Measurements from ENCODE around the gene ENTHD1.
"Not testable (repeated sequence)": the region's sequence is repeated elsewhere in the genome, so short reads cannot be mapped to it uniquely, and the experiment has no call there.

ENTHD1 gene

DNA sequence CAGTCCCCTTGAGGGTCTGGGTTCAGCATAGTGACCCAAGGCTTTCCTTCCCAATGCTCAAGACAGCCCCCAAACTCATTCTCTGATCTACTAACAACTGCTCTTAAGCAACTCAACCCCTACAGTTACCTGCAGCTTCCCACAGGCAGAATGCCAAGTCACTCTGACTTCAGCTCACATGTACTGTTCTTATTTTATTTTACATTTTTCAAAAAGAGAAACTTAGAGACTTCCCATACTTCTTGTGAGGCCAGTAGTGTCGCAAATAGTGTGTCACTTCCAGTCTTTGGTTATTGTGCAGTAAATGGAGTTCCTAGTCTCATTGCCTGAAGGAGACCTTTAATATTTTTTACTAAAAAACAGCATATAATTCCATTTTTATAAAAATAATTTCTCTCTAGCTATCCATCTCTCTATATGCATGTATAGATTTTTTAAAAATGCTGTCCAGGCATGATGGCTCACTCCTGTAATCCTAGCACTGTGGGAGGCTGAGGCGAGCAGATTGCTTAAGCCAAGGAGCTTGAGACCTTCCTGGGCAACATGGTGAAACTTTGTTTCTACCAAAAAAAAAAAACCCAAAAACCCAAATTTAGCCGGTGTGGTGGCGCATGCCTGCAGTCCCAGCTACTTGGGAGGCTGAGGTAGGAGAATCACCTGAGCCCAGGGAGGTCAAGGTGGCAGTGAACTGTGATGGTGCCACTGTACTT lies 41.8 kb downstream of the ENTHD1 start:
- no peak for DNase-seq (ENCODE audit: low read depth)

DNA sequence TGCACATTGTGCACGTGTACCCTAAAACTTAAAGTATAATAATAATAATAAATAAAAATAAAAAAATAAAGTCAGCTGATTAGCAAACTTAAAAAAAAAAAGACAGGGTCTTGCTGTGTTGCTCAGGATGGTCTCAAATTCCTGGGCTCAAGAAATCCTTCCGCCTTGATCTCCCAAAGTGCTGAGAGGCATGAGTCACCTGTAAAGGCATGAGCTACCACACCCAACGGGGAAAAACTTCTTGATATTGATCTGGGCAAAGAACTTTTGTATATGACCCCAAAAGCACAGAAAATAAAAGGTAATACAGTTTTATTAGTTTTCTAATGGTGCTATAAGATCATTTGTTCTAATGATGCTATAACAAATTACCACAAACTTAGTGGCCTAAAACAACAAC lies 46.1 kb downstream of the ENTHD1 start:
- no peak for DNase-seq (ENCODE audit: low read depth)

DNA sequence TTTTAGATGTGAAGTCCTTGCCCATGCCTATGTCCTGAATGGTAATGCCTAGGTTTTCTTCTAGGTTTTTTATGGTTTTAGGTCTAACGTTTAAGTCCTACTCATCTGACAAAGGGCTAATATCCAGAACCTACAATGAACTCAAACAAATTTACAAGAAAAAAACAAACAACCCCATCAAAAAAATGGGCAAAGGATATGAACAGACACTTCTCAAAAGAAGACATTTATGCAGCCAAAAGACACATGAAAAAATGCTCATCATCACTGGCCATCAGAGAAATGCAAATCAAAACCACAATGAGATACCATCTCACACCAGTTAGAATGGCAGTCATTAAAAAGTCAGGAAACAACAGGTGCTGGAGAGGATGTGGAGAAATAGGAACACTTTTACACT lies 47.0 kb downstream of the ENTHD1 start:
- DNase-seq (ENCODE audit: low read depth): not testable (repeated sequence)

DNA sequence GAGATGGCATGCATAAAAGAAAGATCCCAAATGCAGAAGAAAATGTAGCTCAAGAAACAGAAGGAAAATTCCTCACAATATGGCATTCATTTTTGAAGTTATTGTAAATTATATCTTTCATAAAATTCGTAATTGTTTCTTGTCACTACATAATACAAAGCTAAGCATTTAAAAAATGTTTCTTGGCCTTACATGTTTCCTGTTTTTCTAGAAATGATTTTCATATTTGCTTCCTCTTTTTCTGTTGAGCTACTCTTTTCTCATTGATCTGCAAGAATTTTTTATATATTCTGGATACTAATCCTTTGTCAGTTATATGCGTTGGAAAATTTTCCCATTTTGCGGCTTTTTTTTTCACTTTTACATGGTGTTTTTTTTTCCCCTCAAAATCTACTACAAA lies 48.0 kb downstream of the ENTHD1 start:
- DNase-seq (ENCODE audit: low read depth): no peak

DNA sequence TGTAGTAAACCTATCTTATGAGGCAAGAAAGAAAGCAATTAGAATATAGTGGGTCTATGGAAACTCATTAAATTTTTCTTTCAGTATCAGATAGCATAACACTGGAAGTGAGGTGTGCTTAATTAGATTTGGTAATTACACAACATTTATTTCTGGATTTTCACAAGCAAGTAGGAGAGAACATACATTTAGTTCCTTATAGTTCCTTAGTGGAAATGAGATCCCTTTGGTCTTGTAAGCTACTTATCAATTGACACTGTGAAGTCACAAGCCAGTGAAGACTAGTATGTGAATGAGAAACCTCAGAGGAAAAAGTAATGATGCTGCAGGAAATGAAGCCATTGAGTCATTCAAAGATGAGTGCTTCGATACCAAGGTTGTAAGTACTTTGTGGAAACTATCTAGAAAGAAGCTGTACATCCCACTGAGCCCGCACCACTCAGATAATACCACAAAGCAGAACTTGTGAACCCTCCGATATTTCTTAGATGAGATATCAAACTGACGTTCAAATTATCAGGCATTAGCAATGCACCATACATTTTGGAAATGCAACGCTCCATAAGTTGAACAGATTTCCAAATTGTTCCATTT lies 53.5 kb downstream of the ENTHD1 start:
- no peak for DNase-seq (ENCODE audit: low read depth)

DNA sequence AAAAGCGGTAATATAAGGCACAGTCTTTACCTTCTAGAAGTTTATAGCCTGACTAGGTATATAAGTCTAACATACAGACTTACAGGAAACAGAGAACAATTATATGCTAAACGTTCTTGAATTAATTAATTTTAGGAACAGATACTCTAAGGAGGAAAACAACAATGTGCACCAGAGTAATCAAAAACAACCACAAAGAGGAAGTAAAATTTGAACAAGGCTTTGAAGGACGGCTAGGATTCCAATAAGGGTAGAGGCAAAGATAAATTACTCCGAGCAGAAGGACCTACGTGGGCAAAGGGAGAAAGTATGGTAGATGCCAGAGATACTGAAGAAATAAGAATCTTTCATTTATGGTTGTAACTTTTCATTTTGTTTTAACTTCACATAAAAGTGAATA lies 54.4 kb downstream of the ENTHD1 start:
- no peak for DNase-seq (ENCODE audit: low read depth)

DNA sequence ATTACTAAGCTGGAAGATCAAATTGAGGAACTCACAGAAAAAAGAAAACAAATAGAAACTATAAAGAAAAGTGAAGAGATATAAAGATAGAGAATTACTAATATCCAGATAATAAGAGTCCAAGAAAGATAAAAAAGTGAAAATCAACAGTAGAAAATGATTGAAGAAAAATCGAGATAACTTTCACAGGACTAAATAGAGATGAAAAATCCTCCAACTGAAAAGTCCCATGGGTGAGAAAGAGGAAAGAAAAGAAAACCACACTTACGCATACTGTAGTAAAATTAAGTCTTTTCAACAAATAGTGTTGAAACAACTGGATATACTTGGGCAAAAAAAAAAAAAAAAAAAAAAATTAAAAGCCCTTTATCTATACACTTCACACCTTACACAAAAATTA lies 60.0 kb downstream of the ENTHD1 start:
- DNase-seq (ENCODE audit: low read depth): no peak

DNA sequence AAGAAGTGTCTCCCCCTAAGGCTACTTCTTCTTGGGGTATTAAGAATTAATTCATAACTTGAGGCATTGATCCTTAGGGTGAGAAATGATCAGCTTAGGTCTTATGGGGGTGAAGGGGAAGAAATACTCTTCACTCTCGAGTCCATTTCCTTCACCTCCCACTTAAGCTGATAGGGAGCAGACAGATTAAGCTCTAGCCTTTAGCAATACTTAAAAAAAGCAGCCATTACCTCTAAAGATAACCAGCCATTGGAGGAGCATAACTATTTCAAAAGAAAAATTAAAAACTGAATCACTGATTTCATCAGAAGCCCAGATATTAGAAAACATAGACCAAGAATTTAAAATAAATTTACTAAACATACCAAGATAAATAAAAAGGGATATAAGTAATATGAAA lies 60.5 kb downstream of the ENTHD1 start:
- DNase-seq (ENCODE audit: low read depth): no peak

DNA sequence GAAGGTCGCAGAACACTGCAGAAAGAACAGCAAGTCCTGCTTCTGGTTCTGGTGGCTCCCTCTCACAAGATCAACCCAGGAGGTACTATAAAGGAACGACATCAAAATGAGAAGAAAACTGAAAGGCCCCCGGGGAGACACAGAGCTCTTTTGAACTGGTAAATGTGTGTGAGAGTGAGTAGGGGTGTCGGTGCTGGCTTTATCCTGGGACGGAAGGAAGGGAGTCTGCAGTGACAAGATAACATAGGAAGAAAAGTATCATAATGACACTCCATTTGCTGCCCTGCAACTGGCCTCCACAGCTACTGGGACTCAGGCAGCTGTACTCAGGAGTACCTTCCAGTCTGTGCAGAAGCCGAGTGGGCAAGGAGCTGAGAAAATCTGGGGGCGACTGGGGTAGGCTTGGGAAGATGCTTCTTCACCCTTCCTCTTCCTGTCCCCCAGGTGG lies 60.9 kb downstream of the ENTHD1 start:
- DNase-seq (ENCODE audit: low read depth): no peak

DNA sequence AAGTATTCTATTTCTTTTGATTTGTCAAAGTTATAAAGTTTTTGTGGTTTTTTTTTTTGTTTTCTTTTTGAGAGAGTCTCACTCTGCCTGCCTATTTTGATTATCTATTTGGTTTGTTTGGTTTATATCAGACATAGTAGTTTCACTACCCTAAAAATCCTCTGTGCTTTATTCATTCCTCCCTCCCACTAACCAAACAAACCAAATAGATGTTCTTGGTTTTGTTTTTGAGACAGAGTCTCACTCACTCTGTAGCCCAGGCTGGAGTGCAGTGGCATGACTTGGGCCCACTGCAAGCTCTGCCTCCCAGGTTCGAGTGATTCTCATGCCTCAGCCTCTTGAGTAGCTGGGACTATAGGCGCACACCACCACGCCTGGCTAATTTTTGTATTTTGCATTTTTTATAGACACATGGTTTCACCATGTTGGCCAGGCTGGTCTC lies 67.9 kb downstream of the ENTHD1 start:
- DNase-seq (ENCODE audit: low read depth): no peak

DNA sequence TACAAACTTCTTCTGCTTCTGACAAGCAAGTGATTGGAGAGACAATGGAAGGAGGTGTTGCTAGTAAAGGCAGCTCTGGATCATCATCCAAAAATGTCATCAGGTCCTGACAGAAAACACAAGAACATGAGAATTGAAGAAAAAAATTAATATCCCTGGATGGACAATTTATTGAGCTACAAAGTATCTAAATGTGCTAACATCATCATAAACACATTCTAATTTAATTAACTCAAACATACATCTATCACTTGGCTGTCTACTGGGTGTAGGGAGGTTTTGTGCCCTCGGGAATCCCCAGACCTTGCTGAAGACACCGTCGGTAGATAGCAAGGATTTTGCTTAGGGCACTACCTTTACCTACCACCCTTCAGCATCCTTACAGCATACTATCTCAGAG lies 72.6 kb downstream of the ENTHD1 start:
- no peak for DNase-seq (ENCODE audit: low read depth)

DNA sequence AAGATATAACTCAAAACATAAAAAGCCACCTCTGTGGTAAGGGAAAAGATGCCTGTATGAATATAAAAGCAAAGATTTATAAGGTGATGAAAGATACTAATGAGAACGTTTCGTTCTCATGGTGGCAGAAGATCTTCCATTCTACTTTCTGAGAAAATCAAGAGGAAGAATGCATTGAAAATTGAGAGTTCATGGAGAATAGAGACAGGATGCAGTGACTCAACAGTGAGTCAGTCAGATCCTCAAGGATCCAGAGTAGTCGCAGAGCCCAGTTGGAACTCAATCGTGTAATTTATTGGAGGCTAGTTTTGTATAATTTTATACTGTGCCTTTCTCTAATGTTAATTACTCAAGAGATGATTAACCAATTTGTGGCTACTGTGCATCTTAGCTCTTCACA lies 73.3 kb downstream of the ENTHD1 start:
- DNase-seq (ENCODE audit: low read depth): peak; percentile 52

DNA sequence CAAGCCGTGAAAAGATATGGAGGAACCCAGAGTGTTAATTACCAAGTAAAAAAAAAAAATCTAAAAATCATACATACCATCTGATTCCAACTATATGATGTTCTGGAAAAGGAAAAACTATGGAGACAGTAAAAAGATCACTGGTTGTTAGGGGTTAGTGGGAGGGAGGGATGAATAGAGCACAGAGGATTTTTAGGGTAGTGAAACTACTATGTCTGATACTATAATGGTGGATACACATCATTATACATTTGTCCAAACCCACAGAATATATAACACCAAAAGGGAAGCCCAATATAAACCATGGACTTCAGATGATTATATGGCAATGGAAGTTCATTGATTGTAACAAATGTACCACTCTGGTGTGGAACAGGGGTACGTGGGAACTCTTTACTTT lies 74.1 kb downstream of the ENTHD1 start:
- no peak for DNase-seq (ENCODE audit: low read depth)

DNA sequence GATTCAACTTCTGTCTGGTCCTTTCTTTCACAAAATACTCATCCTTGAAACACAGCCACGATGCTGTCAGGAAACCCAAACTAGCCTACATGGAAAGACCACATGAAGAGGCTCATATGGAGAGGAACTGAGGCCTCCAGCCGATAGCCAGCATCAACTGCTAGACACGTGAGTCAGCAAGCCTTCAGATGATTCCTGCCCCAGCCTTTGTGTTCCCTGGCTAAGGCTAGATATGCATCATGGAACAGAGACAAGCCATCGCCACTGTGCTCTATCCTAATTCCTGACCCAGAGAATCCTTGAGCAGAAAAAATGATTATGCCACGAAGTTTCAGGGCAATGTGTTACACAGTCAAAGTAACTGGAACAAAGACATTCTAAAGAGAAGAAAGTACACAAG lies 75.5 kb downstream of the ENTHD1 start:
- DNase-seq (ENCODE audit: low read depth): peak; percentile 11

DNA sequence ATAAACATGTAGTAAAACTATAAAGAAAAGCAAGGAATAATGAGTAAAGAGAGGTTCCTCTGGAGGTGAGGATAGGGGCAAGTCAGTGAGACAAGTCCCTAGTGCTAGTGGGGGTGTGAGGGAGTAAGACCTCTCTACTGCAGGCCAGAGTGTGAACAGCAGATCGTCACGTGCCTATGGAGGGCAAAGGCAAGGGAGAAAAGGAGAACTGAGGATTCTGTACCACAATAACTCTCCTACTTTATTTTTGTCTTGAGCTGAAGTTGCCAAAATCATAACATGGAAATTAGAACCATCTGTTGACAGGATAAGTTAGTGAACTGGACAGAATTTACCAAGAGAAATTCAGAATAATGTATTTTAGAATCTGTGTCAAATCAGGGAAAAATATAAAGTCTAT lies 77.6 kb downstream of the ENTHD1 start:
- DNase-seq (ENCODE audit: low read depth): no peak

DNA sequence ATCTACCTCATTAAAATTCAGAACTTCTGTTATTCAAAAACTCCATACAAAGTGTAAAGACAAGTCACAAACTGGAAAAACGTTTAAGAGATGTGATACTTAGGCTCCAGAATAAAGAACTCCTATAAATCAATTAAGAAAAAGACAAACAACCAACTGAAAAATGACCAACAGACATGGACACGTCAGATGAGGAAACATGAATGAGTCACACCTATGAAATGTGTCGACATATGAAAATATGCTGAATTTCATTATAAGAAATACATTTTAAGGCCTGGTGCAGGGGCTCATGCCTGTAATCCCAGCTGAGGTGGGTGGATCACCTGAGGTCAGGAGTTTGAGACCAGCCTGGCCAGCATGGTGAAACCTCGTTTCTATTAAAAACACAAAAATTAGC lies 78.7 kb downstream of the ENTHD1 start:
- DNase-seq (ENCODE audit: low read depth): no peak

DNA sequence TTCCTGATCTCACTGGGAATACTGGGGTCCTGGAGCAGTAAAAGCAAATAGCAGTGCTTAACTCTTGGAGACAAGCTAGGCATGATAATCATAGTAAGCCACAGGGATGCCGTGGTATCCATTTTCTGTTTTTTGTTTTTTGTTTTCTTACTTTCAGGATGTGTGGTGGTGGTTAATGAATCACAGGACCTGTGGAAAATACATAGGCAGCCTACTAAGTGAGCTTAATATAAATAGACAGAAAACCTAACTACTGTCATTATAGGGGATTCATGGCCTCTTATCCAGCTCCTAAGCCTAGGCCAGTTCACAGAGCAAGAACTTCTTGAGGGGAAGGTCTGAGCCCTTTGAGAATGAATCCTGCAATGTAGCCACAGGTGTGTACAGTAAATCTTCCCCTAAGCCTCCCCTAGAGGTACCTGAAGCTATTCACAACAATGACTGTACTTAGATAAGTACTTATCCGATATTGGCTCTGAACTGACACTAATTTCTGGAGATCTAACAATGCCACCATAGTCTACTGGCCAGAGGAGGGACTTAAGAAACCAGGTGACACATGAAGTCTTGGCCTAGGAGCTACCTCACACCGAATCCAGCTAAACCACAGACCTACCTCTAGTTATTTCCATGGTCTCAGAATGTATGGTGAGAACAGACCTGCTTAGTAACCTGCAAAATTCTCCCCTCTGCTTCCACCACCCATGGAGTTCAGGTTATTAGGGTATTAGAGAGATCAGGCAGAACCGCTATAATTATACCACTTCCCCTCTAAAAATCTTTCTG lies 83.6 kb downstream of the ENTHD1 start:
- no peak for DNase-seq (ENCODE audit: low read depth)

DNA sequence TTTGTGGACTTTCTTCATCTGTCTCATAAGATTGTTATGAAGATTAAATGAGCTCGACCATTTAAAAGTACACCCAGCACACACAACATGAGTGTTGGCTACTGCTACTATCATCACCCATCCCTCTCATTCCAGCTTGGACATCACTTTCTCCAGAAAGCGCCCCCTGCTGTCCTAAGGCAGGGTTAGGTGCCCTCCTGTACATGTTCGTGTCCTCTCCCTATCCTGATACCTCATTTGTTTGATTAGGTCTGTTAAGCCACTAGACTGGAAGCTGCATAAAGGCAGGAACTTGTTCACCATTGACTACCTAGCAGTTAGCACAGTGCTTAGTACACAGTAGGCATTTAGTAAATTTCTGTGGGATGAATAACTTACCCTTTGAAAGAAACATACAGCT lies 85.5 kb downstream of the ENTHD1 start:
- DNase-seq (ENCODE audit: low read depth): no peak

DNA sequence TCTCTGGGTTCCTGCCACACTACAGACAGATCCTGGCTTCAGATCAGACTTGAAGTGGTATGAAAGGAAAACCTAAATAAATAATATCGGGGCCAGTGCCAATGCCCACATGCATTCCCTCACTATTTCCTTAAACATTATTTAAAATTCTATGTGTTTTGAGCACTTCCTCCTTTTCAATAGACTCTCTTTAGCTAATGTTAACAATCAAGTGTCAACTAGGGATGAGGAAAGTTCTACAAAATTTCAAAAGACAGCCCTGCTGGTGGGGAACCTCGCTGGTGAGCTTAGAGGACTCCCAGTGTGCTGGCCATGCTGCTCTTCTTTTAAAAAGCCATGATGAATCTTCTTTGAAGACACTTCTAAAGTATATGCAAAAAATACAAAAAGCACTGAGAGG lies 87.5 kb downstream of the ENTHD1 start:
- DNase-seq (ENCODE audit: low read depth): no peak

DNA sequence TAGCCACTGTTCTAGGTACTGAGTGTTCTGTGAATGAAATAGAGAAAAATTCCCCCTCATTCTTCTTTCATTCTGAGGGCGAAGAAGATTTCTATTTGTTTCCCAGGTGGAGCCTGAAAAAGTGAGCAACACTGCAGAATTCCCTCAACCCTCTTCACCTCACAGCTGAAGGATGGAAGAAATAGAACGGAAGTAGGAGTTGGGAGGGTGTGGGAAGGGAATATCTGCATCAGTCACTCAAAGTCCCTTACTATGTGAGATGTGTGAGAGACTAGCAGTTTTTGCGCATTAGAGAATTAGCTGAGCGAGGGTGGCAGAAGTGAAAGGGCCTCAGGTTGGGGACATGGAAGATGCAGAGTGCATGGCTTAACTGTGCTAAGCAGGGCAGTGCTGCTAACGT lies 88.4 kb downstream of the ENTHD1 start:
- DNase-seq (ENCODE audit: low read depth): no peak

DNA sequence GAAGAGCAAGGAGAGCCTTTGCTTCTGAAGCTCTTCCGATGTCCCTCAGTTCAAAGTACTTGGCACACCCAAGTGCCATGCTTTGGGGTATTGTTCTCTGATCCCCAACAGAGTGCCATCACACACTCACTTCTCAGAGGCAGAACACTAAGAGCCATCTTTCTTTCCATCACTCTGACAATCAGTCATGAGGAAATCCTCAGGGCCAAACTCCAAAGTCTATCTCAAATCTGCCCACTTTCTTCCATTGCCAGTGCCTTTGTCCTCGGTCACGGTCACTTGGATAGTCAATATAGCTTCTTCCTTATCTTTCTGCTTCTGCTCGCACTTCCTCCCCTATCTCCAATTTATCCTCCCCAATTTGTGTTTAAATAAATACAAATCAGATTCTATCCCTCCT lies 90.9 kb downstream of the ENTHD1 start:
- DNase-seq (ENCODE audit: low read depth): no peak

DNA sequence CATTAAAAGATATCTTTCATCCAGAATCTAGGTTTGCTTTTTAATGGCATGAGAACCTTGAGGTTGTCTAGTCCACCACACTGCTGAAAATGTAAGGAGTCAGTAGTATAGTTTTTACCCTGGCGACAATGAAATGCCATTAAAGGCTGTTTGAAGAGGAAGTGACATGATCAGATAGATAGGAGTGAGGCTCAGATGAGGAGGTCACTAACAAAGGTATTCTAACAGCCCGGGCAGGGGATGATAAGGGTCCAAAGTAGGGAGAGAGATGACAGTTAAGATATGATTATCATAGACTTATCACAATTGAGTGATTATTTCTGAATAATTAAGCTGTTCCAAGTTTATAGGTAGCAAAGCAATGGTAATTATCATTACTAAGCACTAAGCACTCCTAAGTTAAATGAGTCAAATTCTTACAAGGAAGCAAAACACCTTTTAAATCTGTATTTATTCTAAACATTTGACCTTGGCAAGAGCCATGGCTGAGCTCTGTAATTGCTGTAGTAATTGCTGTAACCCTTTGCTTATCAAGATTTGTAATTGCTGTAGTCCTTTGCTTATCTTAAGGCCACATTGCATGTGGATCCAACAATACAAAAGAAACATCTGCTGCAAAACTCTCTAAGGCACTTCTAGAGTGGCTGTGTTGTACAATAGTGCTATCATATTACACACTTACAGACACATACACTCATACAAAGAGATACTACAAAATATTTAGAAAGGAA lies 92.6 kb downstream of the ENTHD1 start:
- DNase-seq (ENCODE audit: low read depth): no peak

Measured in stromal cell of bone marrow (primary cell).